Mucosa of rectum (tissue), 2 donors: Measurements from ENCODE around the gene KCNQ1OT1.

Source experiments
- H3K27ac ChIP-seq, 2 donors: one replicate each; pipeline ENCODE4 v1.7.0; 2013; ENCODE audit warnings: inconsistent platforms in 2 of 2, low read depth in 2 of 2, low read length in 2 of 2
- H3K27me3 ChIP-seq, 2 donors: one replicate each; pipeline ENCODE4 v1.7.0; 2013; ENCODE audit warnings: low read length in 2 of 2; ENCODE audit not compliant: control insufficient read depth in 2 of 2, insufficient read depth in 2 of 2
- H3K36me3 ChIP-seq, 2 donors: one replicate each; pipeline ENCODE4 v1.7.0; 2013; ENCODE audit warnings: low read length in 2 of 2; ENCODE audit not compliant: control insufficient read depth in 2 of 2, insufficient read depth in 2 of 2
- H3K4me1 ChIP-seq, 2 donors: one replicate each; pipeline ENCODE4 v1.7.0; 2013; ENCODE audit warnings: low read length in 2 of 2, mild to moderate bottlenecking in 1 of 2; ENCODE audit not compliant: control insufficient read depth in 2 of 2, insufficient read depth in 2 of 2
- H3K4me3 ChIP-seq, 2 donors: one replicate each; pipeline ENCODE4 v1.7.0; 2013; ENCODE audit warnings: low read length in 2 of 2
- H3K9ac ChIP-seq, 2 donors: one replicate each; pipeline ENCODE4 v1.7.0; 2013; ENCODE audit warnings: low read length in 2 of 2, low read depth in 1 of 2, mild to moderate bottlenecking in 1 of 2
- H3K9me3 ChIP-seq, 2 donors: one replicate each; pipeline ENCODE4 v1.7.0; 2013; ENCODE audit warnings: low read length in 2 of 2; ENCODE audit not compliant: control insufficient read depth in 2 of 2
- donor health status: healthy.
- donor health status: Normal muscosa, but diverticular disease.

KCNQ1OT1 gene

GRCh38 chr11:2570211-2570811, 129.5 kb downstream of the KCNQ1OT1 start:
- H3K4me3 ChIP-seq, result no peak overlapping the region
- no peak overlapping the region for H3K27ac ChIP-seq
- peaks cover 8 to 14% of the 10 kb centered on the region in 2 donors for H3K4me1 ChIP-seq
- H3K27me3 ChIP-seq, result no peaks in the 10 kb centered on the region
- no peaks in the 10 kb centered on the region for H3K9me3 ChIP-seq
- no peaks in the 10 kb centered on the region for H3K36me3 ChIP-seq
- H3K9ac ChIP-seq, result no peak overlapping the region

- no peak overlapping the region for H3K4me3 ChIP-seq
- H3K4me1 ChIP-seq, result peaks cover 7 to 11% of the 10 kb centered on the region in 2 donors
- H3K27ac ChIP-seq, result no peak overlapping the region
- H3K9ac ChIP-seq, result no peak overlapping the region
- no peaks in the 10 kb centered on the region for H3K36me3 ChIP-seq
- H3K9me3 ChIP-seq, result no peaks in the 10 kb centered on the region
- H3K27me3 ChIP-seq, result no peaks in the 10 kb centered on the region
Observed at GRCh38 chr11:2569731-2570210, 130.0 kb downstream of the KCNQ1OT1 start.

GRCh38 chr11:2569321-2569721, 130.5 kb downstream of the KCNQ1OT1 start:
- Histone ChIP-seq H3K27ac (no peak overlapping the region), H3K9ac (no peak overlapping the region), H3K27me3 (no peaks in the 10 kb centered on the region), H3K9me3 (no peaks in the 10 kb centered on the region), H3K4me3 (no peak overlapping the region), H3K4me1 (peaks cover 7 to 11% of the 10 kb centered on the region in 2 donors), H3K36me3 (no peaks in the 10 kb centered on the region)

- Histone ChIP-seq H3K36me3 (no peaks in the 10 kb centered on the region), H3K27me3 (no peaks in the 10 kb centered on the region)
Observed at GRCh38 chr11:2567026-2567671, 132.6 kb downstream of the KCNQ1OT1 start.

GRCh38 chr11:2566223-2567025, 133.4 kb downstream of the KCNQ1OT1 start:
- no peaks in the 10 kb centered on the region for H3K27me3 ChIP-seq
- H3K36me3 ChIP-seq, result no peaks in the 10 kb centered on the region
- no peaks in the 10 kb centered on the region for H3K9me3 ChIP-seq
- H3K9ac ChIP-seq, result no peak overlapping the region
- H3K27ac ChIP-seq, result no peak overlapping the region
- H3K4me3 ChIP-seq, result no peak overlapping the region
- H3K4me1 ChIP-seq, result peaks cover 7 to 11% of the 10 kb centered on the region in 2 donors

More at GRCh38 chr11:2567026-2567671, 132.6 kb downstream of the KCNQ1OT1 start:
- Histone ChIP-seq H3K4me3 (no peak overlapping the region), H3K4me1 (peaks cover 7 to 11% of the 10 kb centered on the region in 2 donors), H3K9me3 (no peaks in the 10 kb centered on the region), H3K9ac (no peak overlapping the region), H3K27ac (no peak overlapping the region)

- Histone ChIP-seq H3K9me3 (no peaks in the 10 kb centered on the region), H3K36me3 (no peaks in the 10 kb centered on the region), H3K27me3 (no peaks in the 10 kb centered on the region), H3K9ac (no peak overlapping the region), H3K4me1 (peaks cover 7 to 11% of the 10 kb centered on the region in 2 donors), H3K27ac (no peak overlapping the region), H3K4me3 (no peak overlapping the region)
Observed at GRCh38 chr11:2565447-2566222, 134.2 kb downstream of the KCNQ1OT1 start.

- no peaks in the 10 kb centered on the region for H3K36me3 ChIP-seq
- no peaks in the 10 kb centered on the region for H3K27me3 ChIP-seq
- no peak overlapping the region for H3K4me3 ChIP-seq
- no peak overlapping the region for H3K9ac ChIP-seq
- no peak overlapping the region for H3K27ac ChIP-seq
- no peaks in the 10 kb centered on the region for H3K9me3 ChIP-seq
- H3K4me1 ChIP-seq, result peaks cover 7 to 11% of the 10 kb centered on the region in 2 donors
Observed at GRCh38 chr11:2564588-2565425, 135.0 kb downstream of the KCNQ1OT1 start.

- peaks cover 7 to 11% of the 10 kb centered on the region in 2 donors for H3K4me1 ChIP-seq
- H3K27ac ChIP-seq, result no peak overlapping the region
- H3K36me3 ChIP-seq, result no peaks in the 10 kb centered on the region
- H3K9me3 ChIP-seq, result no peaks in the 10 kb centered on the region
- no peak overlapping the region for H3K9ac ChIP-seq
- no peaks in the 10 kb centered on the region for H3K27me3 ChIP-seq
- H3K4me3 ChIP-seq, result no peak overlapping the region
Observed at GRCh38 chr11:2564008-2564530, 135.7 kb downstream of the KCNQ1OT1 start.
